Neural cell (in vitro differentiated cells): ENCODE data around the gene RASSF4.

Experiments
- CTCF ChIP-seq: fragments of 450-650 bp; IDR thresholded peaks from 2 replicates; pipeline ENCODE4 v1.5.1; 2014; ENCODE audit warnings: antibody characterized with exemption, mild to moderate bottlenecking, moderate library complexity; ENCODE audit not compliant: poor library complexity, severe bottlenecking
- EP300 ChIP-seq: fragments of 450-650 bp; conservative IDR thresholded peaks from 2 replicates; pipeline ENCODE4 v1.6.1; 2014; ENCODE audit warnings: antibody characterized with exemption, mild to moderate bottlenecking, moderate library complexity; ENCODE audit not compliant: poor library complexity, severe bottlenecking
- EZH2 ChIP-seq: fragments of 200-600, 300-800 bp; shearing (Covaris generic), sonication (generic); IDR thresholded peaks from 2 replicates; pipeline ENCODE4 v1.6.1; 2014; ENCODE audit warnings: antibody characterized with exemption, low read length, borderline replicate concordance, mild to moderate bottlenecking; ENCODE audit not compliant: insufficient read depth, poor library complexity, severe bottlenecking
- MXI1 ChIP-seq: fragments of 450-650 bp; conservative IDR thresholded peaks from 2 replicates; pipeline ENCODE4 v1.6.1; 2014; ENCODE audit warnings: antibody characterized with exemption, mild to moderate bottlenecking; ENCODE audit not compliant: poor library complexity, severe bottlenecking
- POLR2AphosphoS5 ChIP-seq: IDR thresholded peaks from 2 replicates; pipeline ENCODE4 v1.6.1; 2012
- RAD21 ChIP-seq: fragments of 450-650 bp; conservative IDR thresholded peaks from 2 replicates; pipeline ENCODE4 v1.6.1; 2014; ENCODE audit warnings: antibody characterized with exemption, mild to moderate bottlenecking, moderate library complexity
- REST ChIP-seq: IDR thresholded peaks from 2 replicates; pipeline ENCODE4 v1.6.1; 2012; ENCODE audit warnings: borderline replicate concordance
- SMC3 ChIP-seq: fragments of 450-650 bp; conservative IDR thresholded peaks from 2 replicates; pipeline ENCODE4 v1.6.1; 2014; ENCODE audit warnings: antibody characterized with exemption, mild to moderate bottlenecking, moderate library complexity; ENCODE audit not compliant: poor library complexity
- TAF1 ChIP-seq: IDR thresholded peaks from 2 replicates; pipeline ENCODE4 v1.6.1; 2012; ENCODE audit warnings: low read depth

- TF ChIP-seq SMC3 (no peak), RAD21 (no peak), CTCF (no peak), EZH2 (no peak), TAF1 (no peak), MXI1 (no peak), REST (no peak), POLR2AphosphoS5 (no peak), EP300 (no peak)
Measured at GRCh38 chr10:44963772-44964633, 4.4 kb downstream of the RASSF4 start.
